GM21737 (cell line): Measurements from ENCODE around the gene UXS1.
"Not testable (repeated sequence)": the region's sequence is repeated elsewhere in the genome, so short reads cannot be mapped to it uniquely, and the experiment has no call there.

Source experiments
- ATAC-seq: cut with Tn5 transposase; IDR thresholded peaks from one replicate; pipeline ENCODE4 v1.9.1; 2021; ENCODE audit warnings: mild to moderate bottlenecking, moderate library complexity; ENCODE audit not compliant: unreplicated experiment

UXS1 gene

GRCh38 chr2:106137731-106138521, 56.2 kb downstream of the UXS1 start:
- ATAC-seq = no peak

GRCh38 chr2:106131192-106131591, 62.9 kb downstream of the UXS1 start:
- ATAC-seq = not testable (repeated sequence)

GRCh38 chr2:106130251-106130998, 63.7 kb downstream of the UXS1 start:
- no peak for ATAC-seq

GRCh38 chr2:106129592-106129991, 64.5 kb downstream of the UXS1 start:
- no peak for ATAC-seq

GRCh38 chr2:106129150-106129549, 65.0 kb downstream of the UXS1 start:
- ATAC-seq = no peak

- no peak for ATAC-seq
Observed at GRCh38 chr2:106127776-106128268, 66.3 kb downstream of the UXS1 start.

- no peak for ATAC-seq
Observed at GRCh38 chr2:106127282-106127771, 66.8 kb downstream of the UXS1 start.

- no peak for ATAC-seq
Observed at GRCh38 chr2:106126705-106127281, 67.3 kb downstream of the UXS1 start.

GRCh38 chr2:106126295-106126694, 67.8 kb downstream of the UXS1 start:
- no peak for ATAC-seq

- no peak for ATAC-seq
Observed at GRCh38 chr2:106124905-106125549, 69.1 kb downstream of the UXS1 start.

- no peak for ATAC-seq
Observed at GRCh38 chr2:106124106-106124756, 69.9 kb downstream of the UXS1 start.

- no peak for ATAC-seq
Observed at GRCh38 chr2:106122157-106122556, 71.9 kb downstream of the UXS1 start.

GRCh38 chr2:106120432-106120831, 73.7 kb downstream of the UXS1 start:
- ATAC-seq = no peak

- ATAC-seq = no peak
Observed at GRCh38 chr2:106119074-106119473, 75.0 kb downstream of the UXS1 start.

GRCh38 chr2:106117882-106118684, 76.0 kb downstream of the UXS1 start:
- ATAC-seq = no peak

GRCh38 chr2:106117347-106117746, 76.8 kb downstream of the UXS1 start:
- no peak for ATAC-seq

GRCh38 chr2:106116248-106116647, 77.9 kb downstream of the UXS1 start:
- no peak for ATAC-seq

GRCh38 chr2:106115665-106116064, 78.4 kb downstream of the UXS1 start:
- ATAC-seq = no peak

GRCh38 chr2:106115250-106115649, 78.9 kb downstream of the UXS1 start:
- ATAC-seq = no peak

GRCh38 chr2:106114166-106114565, 79.9 kb downstream of the UXS1 start:
- ATAC-seq = no peak
